ENCODE results near the gene TAF9B. TPM values are rescaled to one million over a fixed set of nuclear protein-coding genes. Genes with fewer than 3 reads are reported as not detected.

Gene TAF9B
- total RNA-seq, 1 experiment from 2014 or later = 20.2 TPM

- TF ChIP-seq IRF1 (CRISPR knock-in tag; IDR thresholded peaks at IDR 0.05) (no peak), RORB (CRISPR knock-in tag; IDR thresholded peaks at IDR 0.05) (no peak), ZNF232 (CRISPR knock-in tag; IDR thresholded peaks at IDR 0.05) (0 out of 2 replicates have a peak, but pooled peaks have one; percentile 31), ESRRA (CRISPR knock-in tag; IDR thresholded peaks at IDR 0.05; ENCODE audit: borderline replicate concordance) (no peak), E2F5 (CRISPR knock-in tag; IDR thresholded peaks at IDR 0.05) (peak; percentile 79; the same call in 1 of the 2 replicates), ELF4 (CRISPR knock-in tag; IDR thresholded peaks at IDR 0.05; ENCODE audit: low read depth) (no peak), ZNF671 (CRISPR knock-in tag; IDR thresholded peaks at IDR 0.05) (no peak), PREB (CRISPR knock-in tag; IDR thresholded peaks at IDR 0.05; ENCODE audit: borderline replicate concordance) (no peak), ZNF396 (CRISPR knock-in tag; IDR thresholded peaks at IDR 0.05; ENCODE audit: borderline replicate concordance) (no peak), FOXJ3 (CRISPR knock-in tag; IDR thresholded peaks at IDR 0.05; ENCODE audit: borderline replicate concordance) (no peak), GTF2I (CRISPR knock-in tag; conservative IDR thresholded peaks at IDR 0.05) (no peak), AR (CRISPR knock-in tag; IDR thresholded peaks at IDR 0.05) (no peak), MYBL2 (CRISPR knock-in tag; IDR thresholded peaks at IDR 0.05) (no peak), SMAD3 (CRISPR knock-in tag; IDR thresholded peaks at IDR 0.05; ENCODE audit: borderline replicate concordance) (no peak), ETV6 (CRISPR knock-in tag; IDR thresholded peaks at IDR 0.05) (no peak), ATF3 (CRISPR knock-in tag; conservative IDR thresholded peaks at IDR 0.05) (no peak), NFATC4 (CRISPR knock-in tag; IDR thresholded peaks at IDR 0.05) (no peak), FOXK1 (CRISPR knock-in tag; IDR thresholded peaks at IDR 0.05) (peak; percentile 44; the same call in 1 of the 2 replicates), SOX15 (CRISPR knock-in tag; IDR thresholded peaks at IDR 0.05) (no peak), USF1 (CRISPR knock-in tag; IDR thresholded peaks at IDR 0.05) (no peak)
These were observed at the start of gene TAF9B (continued) for GRCh38 chrX:78139160-78140123.

- DNase-seq (ENCODE audit: low spot score) = no peak
- peaks cover 13% of the 10 kb centered on the region for H3K36me3 Mint-ChIP-seq
- POLR2A ChIA-PET = no interaction called here
- ATAC-seq = peak; percentile 43; the same call in 1 of the 2 replicates
- H3K4me1 Mint-ChIP-seq = no peaks in the 10 kb centered on the region
- no peak overlapping the region for H3K4me3 Mint-ChIP-seq
- H3K9me3 Mint-ChIP-seq = peaks cover 45% of the 10 kb centered on the region
- no peak overlapping the region for H3K27ac Mint-ChIP-seq
- H3K27me3 Mint-ChIP-seq (ENCODE audit: low read depth) = no peaks in the 10 kb centered on the region; the same call in 1 of the 2 replicates
- CTCF ChIA-PET = no interaction called here
- TF ChIP-seq CREB1 (CRISPR knock-in tag; IDR thresholded peaks at IDR 0.05) (no peak), PRDM15 (CRISPR knock-in tag; IDR thresholded peaks at IDR 0.05) (no peak), ATF6 (CRISPR knock-in tag; IDR thresholded peaks at IDR 0.05) (no peak)
These were observed 43.4 kb upstream of the TAF9B start for GRCh38 chrX:78182881-78183280.

Measured in WTC11 (cell line).